MCF 10A (cell line): ENCODE measurements around the gene LDB1. TPM values are rescaled to one million over a fixed set of nuclear protein-coding genes. Genes with fewer than 3 reads are reported as not detected.

Experiments
- BruUV-seq: library from RNA; stranded (reverse); fragments of 400-500 nt; replicated peaks from 2 replicates; lab custom pipeline; 2021; lab: Mats Ljungman, UMichigan
- CTCF ChIA-PET: fragments of 300-600 bp; sonication (Branson Sonifier 250); formaldehyde crosslinking; extraction: SDS; loops from one replicate; lab custom pipeline; 2021; ENCODE audit warnings: antibody characterized with exemption, inconsistent platforms; lab: Yijun Ruan, JAX
- POLR2A ChIA-PET: fragments of 300-600, 350-650 bp; sonication (Branson Sonifier 250); formaldehyde crosslinking; extraction: SDS; loops from one replicate; lab custom pipeline; 2020; ENCODE audit warnings: antibody characterized with exemption, inconsistent platforms; lab: Yijun Ruan, JAX
- DNase-seq: peaks from one replicate; pipeline ENCODE4 v3.0.0-alpha.2; 2018; ENCODE audit not compliant: unreplicated experiment
- H3K27ac Mint-ChIP-seq: one replicate; pipeline ENCODE4 v1.8.0; 2022; ENCODE audit warnings: mild to moderate bottlenecking, low read depth, mixed read lengths; ENCODE audit not compliant: unreplicated experiment
- H3K27me3 Mint-ChIP-seq: one replicate; pipeline ENCODE4 v1.8.0; 2022; ENCODE audit warnings: mixed read lengths; ENCODE audit not compliant: insufficient read depth, unreplicated experiment
- H3K36me3 Mint-ChIP-seq: one replicate; pipeline ENCODE4 v1.8.0; 2022; ENCODE audit warnings: mild to moderate bottlenecking, moderate library complexity, mixed read lengths; ENCODE audit not compliant: insufficient read depth, unreplicated experiment
- H3K4me1 Mint-ChIP-seq: one replicate; pipeline ENCODE4 v1.8.0; 2022; ENCODE audit warnings: mixed read lengths; ENCODE audit not compliant: insufficient read depth, unreplicated experiment
- H3K4me3 Mint-ChIP-seq: one replicate; pipeline ENCODE4 v1.8.0; 2022; ENCODE audit warnings: mild to moderate bottlenecking, moderate library complexity, mixed read lengths; ENCODE audit not compliant: unreplicated experiment
- H3K9me3 Mint-ChIP-seq: one replicate; pipeline ENCODE4 v1.8.0; 2022; ENCODE audit warnings: mixed read lengths; ENCODE audit not compliant: unreplicated experiment
- CTCF ChIP-seq: fragments of 200-600 bp; IDR thresholded peaks from one replicate; pipeline ENCODE4 v1.8.0; 2022; ENCODE audit warnings: antibody characterized with exemption, mild to moderate bottlenecking; ENCODE audit not compliant: unreplicated experiment
- intact Hi-C: fragments of 100-400 bp; cut with micrococcal nuclease; formaldehyde crosslinking; loops from 2 replicates; pipeline ENCODE4 v1.14.1; 2022
- total RNA-seq: library from RNA; stranded (reverse); gene quantifications from 2 replicates; pipeline ENCODE4 v1.2.3, GENCODE V29; 2022

Gene LDB1
- total RNA-seq, 1 experiment from 2014 or later: 28.9 TPM

DNA sequence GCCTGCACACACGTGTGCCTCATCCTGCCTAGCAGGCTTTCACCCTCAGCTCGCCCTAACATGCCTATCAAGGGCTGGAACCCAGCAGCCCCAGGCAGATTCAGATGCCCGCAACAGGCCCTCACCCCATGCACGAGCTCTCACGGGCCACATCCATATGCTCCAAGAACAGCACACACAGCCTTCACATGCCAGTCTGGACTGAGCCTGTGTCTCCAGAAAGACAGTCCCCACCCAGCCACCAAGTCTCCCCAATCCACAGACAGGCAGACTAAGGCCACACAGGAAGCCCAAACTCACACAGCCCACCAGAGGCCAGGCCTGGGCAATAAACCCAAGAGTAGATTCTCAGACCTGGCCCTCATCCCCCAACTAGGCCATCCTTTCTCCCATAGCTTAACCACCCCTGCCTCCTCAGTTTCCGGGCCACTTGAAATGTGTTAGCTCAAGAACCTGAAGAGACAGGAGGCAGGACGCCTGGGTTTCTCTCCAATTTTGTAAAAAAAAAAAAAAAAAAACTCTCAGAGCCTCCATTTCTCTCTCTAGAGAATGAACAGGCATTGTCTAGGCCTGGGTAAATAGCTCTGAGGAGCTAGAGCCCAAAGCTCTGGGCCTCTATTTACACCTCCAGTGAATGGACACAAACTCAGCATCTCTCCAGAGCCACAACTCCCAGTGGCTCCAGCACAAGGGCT, 6.8 kb downstream of the LDB1 start:
- Mint-ChIP-seq H3K4me3 (peak overlapping the region; percentile 92), H3K27ac (peak overlapping the region; percentile 68), H3K4me1 (peaks cover 47% of the 10 kb centered on the region), H3K27me3 (no peaks in the 10 kb centered on the region), H3K36me3 (peaks cover 28% of the 10 kb centered on the region), H3K9me3 (no peaks in the 10 kb centered on the region)
- intact Hi-C loops: no loop called here
- no peak for TF ChIP-seq CTCF
- CTCF ChIA-PET: interaction anchor here (0.5 to 2.1 kb wide), 8 partner anchors 13 to 294 kb away, joined by 3 to 11 read pairs (median 3); no protein-coding TSS in a partner anchor
- peak; percentile 48 for DNase-seq
- POLR2A ChIA-PET: interaction anchor here (0.5 to 4.9 kb wide), 17 partner anchors 12 to 387 kb away, joined by 3 to 33 read pairs (median 4); partner anchors contain the start of genes ARMH3, HPS6, NFKB2 and NOLC1
- TSS peak; percentile 23 for BruUV-seq

- Mint-ChIP-seq H3K4me1 (peaks cover 36% of the 10 kb centered on the region), H3K4me3 (peak overlapping the region; percentile 92), H3K27me3 (no peaks in the 10 kb centered on the region), H3K27ac (no peak overlapping the region), H3K9me3 (no peaks in the 10 kb centered on the region), H3K36me3 (peaks cover 29% of the 10 kb centered on the region)
- intact Hi-C loops: no loop called here
- DNase-seq: no peak
- ChIA-PET POLR2A (interaction anchor here (0.5 to 4.9 kb wide), 12 partner anchors 11 to 294 kb away, joined by 3 to 33 read pairs (median 9); partner anchors contain the start of genes ARMH3, HPS6, NFKB2 and NOLC1), CTCF (interaction anchor here (1.7 to 2.1 kb wide), 2 partner anchors 11 to 39 kb away, joined by 5 to 11 read pairs; no protein-coding TSS in a partner anchor)
- no TSS peak for BruUV-seq
- TF ChIP-seq CTCF: peak; percentile 23
These were observed 7.9 kb downstream of the LDB1 start for GRCh38 chr10:102112210-102112817.

DNA sequence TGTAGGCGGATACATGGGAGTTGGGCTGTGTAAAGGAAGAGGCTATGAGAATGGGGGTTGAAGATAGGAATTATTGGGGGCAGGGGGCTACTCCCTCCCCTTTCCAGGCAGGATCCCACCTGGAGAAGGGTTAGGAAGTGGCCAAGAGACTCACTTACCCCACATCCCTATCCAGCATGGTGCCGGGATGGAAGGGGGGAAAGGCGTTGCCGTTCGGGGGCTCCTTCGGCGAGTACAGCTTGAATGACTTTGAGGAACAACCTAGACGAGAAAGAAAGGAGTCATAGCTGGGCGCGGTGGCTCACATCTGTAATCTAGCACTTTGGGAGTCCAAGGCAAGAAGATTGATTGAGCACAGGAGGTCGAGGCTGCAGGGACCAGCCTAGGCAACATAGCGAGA, 8.9 kb downstream of the LDB1 start:
- no TSS peak for BruUV-seq
- intact Hi-C loops: no loop called here
- H3K4me3 Mint-ChIP-seq: no peak overlapping the region
- no peak overlapping the region for H3K27ac Mint-ChIP-seq
- no peaks in the 10 kb centered on the region for H3K9me3 Mint-ChIP-seq
- no peak for TF ChIP-seq CTCF
- H3K27me3 Mint-ChIP-seq: no peaks in the 10 kb centered on the region
- peaks cover 35% of the 10 kb centered on the region for H3K36me3 Mint-ChIP-seq
- ChIA-PET POLR2A (interaction anchor here (1.2 to 1.4 kb wide), 2 partner anchors 20 to 30 kb away, joined by 4 read pairs; no protein-coding TSS in a partner anchor), CTCF (interaction anchor here (0.6 to 2.1 kb wide), 3 partner anchors 10 to 315 kb away, joined by 3 to 11 read pairs (median 5); no protein-coding TSS in a partner anchor)
- peaks cover 26% of the 10 kb centered on the region for H3K4me1 Mint-ChIP-seq
- DNase-seq: no peak
